ENCODE data around the gene FIGNL2.

DNA sequence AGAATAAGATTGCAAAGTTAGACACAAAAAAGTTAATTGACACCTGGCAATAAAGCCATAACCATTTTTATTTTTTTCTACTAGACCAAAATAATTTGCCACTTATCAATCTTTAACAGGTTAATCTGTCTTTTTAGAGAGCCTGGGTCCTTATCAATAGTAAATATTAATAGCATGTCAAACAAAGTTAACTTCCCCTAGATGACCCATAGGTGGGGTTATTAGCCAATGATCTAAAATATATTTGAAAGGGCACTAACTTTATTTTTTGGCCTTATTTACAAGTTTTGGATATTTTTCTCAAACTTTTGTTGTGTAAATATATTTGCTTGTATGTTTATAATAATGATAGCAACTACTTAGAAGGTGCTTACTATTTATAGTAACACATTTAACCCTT, 43.3 kb upstream of the FIGNL2 start:
- TF ChIP-seq, protein P1, sequence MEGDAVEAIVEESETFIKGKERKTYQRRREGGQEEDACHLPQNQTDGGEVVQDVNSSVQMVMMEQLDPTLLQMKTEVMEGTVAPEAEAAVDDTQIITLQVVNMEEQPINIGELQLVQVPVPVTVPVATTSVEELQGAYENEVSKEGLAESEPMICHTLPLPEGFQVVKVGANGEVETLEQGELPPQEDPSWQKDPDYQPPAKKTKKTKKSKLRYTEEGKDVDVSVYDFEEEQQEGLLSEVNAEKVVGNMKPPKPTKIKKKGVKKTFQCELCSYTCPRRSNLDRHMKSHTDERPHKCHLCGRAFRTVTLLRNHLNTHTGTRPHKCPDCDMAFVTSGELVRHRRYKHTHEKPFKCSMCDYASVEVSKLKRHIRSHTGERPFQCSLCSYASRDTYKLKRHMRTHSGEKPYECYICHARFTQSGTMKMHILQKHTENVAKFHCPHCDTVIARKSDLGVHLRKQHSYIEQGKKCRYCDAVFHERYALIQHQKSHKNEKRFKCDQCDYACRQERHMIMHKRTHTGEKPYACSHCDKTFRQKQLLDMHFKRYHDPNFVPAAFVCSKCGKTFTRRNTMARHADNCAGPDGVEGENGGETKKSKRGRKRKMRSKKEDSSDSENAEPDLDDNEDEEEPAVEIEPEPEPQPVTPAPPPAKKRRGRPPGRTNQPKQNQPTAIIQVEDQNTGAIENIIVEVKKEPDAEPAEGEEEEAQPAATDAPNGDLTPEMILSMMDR (IDR thresholded peaks at IDR 0.05; ENCODE audit: low read depth, low read length): no peak
- no peak for TF ChIP-seq POLR2A (IDR thresholded peaks at IDR 0.05; ENCODE audit: extremely low read depth, insufficient read length)
